Body of pancreas (tissue), 4 donors: ENCODE data around the gene SLC38A10.

ENCODE experiments used
- CTCF ChIP-seq, 7 experiments: fragments of 450-650 bp in 4 of 7; fragments of 200-600 bp in 3 of 7; sonication (generic) in 3 of 7; IDR thresholded peaks; one replicate each; pipeline ENCODE4 v1.5.1; 2016 to 2019; ENCODE audit warnings: antibody characterized with exemption in 7 of 7
- POLR2A ChIP-seq, 3 donors: fragments of 450-650 bp; IDR thresholded peaks; one replicate each; pipeline ENCODE4 v1.6.1; 2016; ENCODE audit warnings: antibody characterized with exemption in 3 of 3, mild to moderate bottlenecking in 2 of 3

- TF ChIP-seq CTCF (IDR thresholded peaks at IDR 0.05) (no peak), POLR2A (IDR thresholded peaks at IDR 0.05) (no peak)
Measured at GRCh38 chr17:81334987-81335772, 40.1 kb upstream of the SLC38A10 start.
